Karpas-422 (cell line): ENCODE results near the gene PSMB8. TPM values are rescaled to one million over a fixed set of nuclear protein-coding genes. Genes with fewer than 3 reads are reported as not detected.
"Not testable (repeated sequence)": the region's sequence is repeated elsewhere in the genome, so short reads cannot be mapped to it uniquely, and the experiment has no call there.

Experiments used
- DNase-seq: peaks from one replicate; pipeline ENCODE4 v3.0.0-alpha.2; 2015
- H2AFZ ChIP-seq: fragments of 200-600 bp; sonication (generic); 2 replicates; pipeline ENCODE4 v1.6.1; 2014; ENCODE audit warnings: antibody characterized with exemption, low read length, mixed read lengths
- H3K27ac ChIP-seq: fragments of 200-600 bp; sonication (generic); 2 replicates; pipeline ENCODE4 v1.5.1; 2014; ENCODE audit warnings: mild to moderate bottlenecking, low read length, moderate library complexity
- H3K27me3 ChIP-seq: fragments of 200-600 bp; sonication (generic); 2 replicates; pipeline ENCODE4 v1.6.1; 2014; ENCODE audit warnings: low read length, mixed read lengths
- H3K36me3 ChIP-seq: fragments of 200-600 bp; sonication (generic); 2 replicates; pipeline ENCODE4 v1.6.1; 2014; ENCODE audit warnings: low read length, mixed read lengths; ENCODE audit not compliant: insufficient read depth
- H3K4me1 ChIP-seq: fragments of 200-600 bp; sonication (generic); 2 replicates; pipeline ENCODE4 v1.6.1; 2014; ENCODE audit warnings: mild to moderate bottlenecking, low read length, mixed read lengths
- H3K4me2 ChIP-seq: fragments of 200-600 bp; sonication (generic); 2 replicates; pipeline ENCODE4 v1.6.1; 2014; ENCODE audit warnings: low read length, low read depth, mild to moderate bottlenecking; ENCODE audit not compliant: poor library complexity, severe bottlenecking
- H3K4me3 ChIP-seq: fragments of 200-600 bp; sonication (generic); 2 replicates; pipeline ENCODE4 v1.5.1; 2014; ENCODE audit warnings: mild to moderate bottlenecking, antibody characterized with exemption, low read length, mixed read lengths
- H3K79me2 ChIP-seq: fragments of 200-600 bp; sonication (generic); 2 replicates; pipeline ENCODE4 v1.6.1; 2014; ENCODE audit warnings: mild to moderate bottlenecking, low read length, mixed read lengths
- H3K9ac ChIP-seq: fragments of 200-600 bp; sonication (generic); 2 replicates; pipeline ENCODE4 v1.6.0; 2014; ENCODE audit warnings: low read length
- H3K9me2 ChIP-seq: fragments of 200-600 bp; sonication (generic), shearing (Covaris generic); replicated peaks from 2 replicates; pipeline ENCODE4 v1.6.0; 2014; ENCODE audit warnings: mild to moderate bottlenecking, low read length, moderate library complexity; ENCODE audit not compliant: insufficient read depth
- H3K9me3 ChIP-seq: fragments of 300-700, 200-600 bp; sonication (generic); 2 replicates; pipeline ENCODE4 v1.6.1; 2014; ENCODE audit warnings: low read length, mixed read lengths
- H4K20me1 ChIP-seq: fragments of 200-600 bp; sonication (generic); 2 replicates; pipeline ENCODE4 v1.6.1; 2014; ENCODE audit warnings: mild to moderate bottlenecking, antibody characterized with exemption, low read length, low read depth; ENCODE audit not compliant: insufficient read depth
- total RNA-seq: library from RNA; depleted of rRNA; stranded (reverse); fragments of >200 nt; shearing (Covaris generic); gene quantifications from 2 replicates; pipeline ENCODE4 v1.2.3, GENCODE V29; 2014; ENCODE audit warnings: low replicate concordance

The PSMB8 gene
- total RNA-seq, 1 experiment from 2014 or later, result 212 TPM

GRCh38 chr6:32882879-32883250 is 39.0 kb upstream of the PSMB8 start:
- no peaks in the 10 kb centered on the region for H3K36me3 ChIP-seq
- no peaks in the 10 kb centered on the region for H3K9me3 ChIP-seq
- H3K9me2 ChIP-seq, result no peaks in the 10 kb centered on the region
- H2AFZ ChIP-seq, result no peak overlapping the region
- H3K27me3 ChIP-seq, result no peaks in the 10 kb centered on the region
- no peak overlapping the region for H3K4me2 ChIP-seq
- no peaks in the 10 kb centered on the region for H4K20me1 ChIP-seq
- no peaks in the 10 kb centered on the region for H3K79me2 ChIP-seq
- H3K4me1 ChIP-seq, result peaks cover 27% of the 10 kb centered on the region
- no peak for DNase-seq
- H3K9ac ChIP-seq, result no peak overlapping the region
- H3K4me3 ChIP-seq, result no peak overlapping the region
- no peak overlapping the region for H3K27ac ChIP-seq

- Histone ChIP-seq H3K4me1 (peaks cover 27% of the 10 kb centered on the region), H3K4me2 (peak overlapping the region; percentile 60)
- not testable (repeated sequence) for H3K27ac ChIP-seq, H3K79me2 ChIP-seq, H4K20me1 ChIP-seq, H3K9ac ChIP-seq, H3K36me3 ChIP-seq, H2AFZ ChIP-seq, H3K9me2 ChIP-seq, H3K4me3 ChIP-seq, H3K27me3 ChIP-seq, H3K9me3 ChIP-seq
- peak; percentile 64 for DNase-seq
These were observed 37.1 kb upstream of the PSMB8 start for GRCh38 chr6:32880962-32881361.

- no peak for DNase-seq
- Histone ChIP-seq H3K4me2 (no peak overlapping the region), H4K20me1 (no peaks in the 10 kb centered on the region), H3K9me2 (no peaks in the 10 kb centered on the region), H3K4me3 (no peak overlapping the region), H3K27me3 (no peaks in the 10 kb centered on the region), H3K27ac (no peak overlapping the region), H2AFZ (no peak overlapping the region), H3K79me2 (no peaks in the 10 kb centered on the region), H3K9ac (no peak overlapping the region), H3K36me3 (no peaks in the 10 kb centered on the region), H3K9me3 (no peaks in the 10 kb centered on the region), H3K4me1 (peaks cover 27% of the 10 kb centered on the region)
These were observed 35.8 kb upstream of the PSMB8 start for GRCh38 chr6:32879691-32880090.

GRCh38 chr6:32876603-32877002 is 32.8 kb upstream of the PSMB8 start:
- H3K27me3 ChIP-seq, result no peaks in the 10 kb centered on the region
- no peaks in the 10 kb centered on the region for H3K9me3 ChIP-seq
- no peaks in the 10 kb centered on the region for H3K9me2 ChIP-seq
- H3K4me3 ChIP-seq, result no peak overlapping the region
- no peak overlapping the region for H3K4me2 ChIP-seq
- peaks cover 16% of the 10 kb centered on the region for H3K4me1 ChIP-seq
- H3K79me2 ChIP-seq, result no peaks in the 10 kb centered on the region
- no peaks in the 10 kb centered on the region for H4K20me1 ChIP-seq
- no peak for DNase-seq
- no peaks in the 10 kb centered on the region for H3K36me3 ChIP-seq
- no peak overlapping the region for H3K27ac ChIP-seq
- H3K9ac ChIP-seq, result no peak overlapping the region
- no peak overlapping the region for H2AFZ ChIP-seq

GRCh38 chr6:32873947-32874346 is 30.1 kb upstream of the PSMB8 start:
- not testable (repeated sequence) for DNase-seq, H3K9me2 ChIP-seq, H3K9me3 ChIP-seq

GRCh38 chr6:32868257-32868788 is 24.5 kb upstream of the PSMB8 start:
- H3K9me2 ChIP-seq, result no peaks in the 10 kb centered on the region
- no peaks in the 10 kb centered on the region for H3K27me3 ChIP-seq
- H3K9ac ChIP-seq, result peak overlapping the region; percentile 69
- no peaks in the 10 kb centered on the region for H4K20me1 ChIP-seq
- H3K79me2 ChIP-seq, result no peaks in the 10 kb centered on the region
- peak overlapping the region; percentile 94 for H3K27ac ChIP-seq
- H3K4me2 ChIP-seq, result peak overlapping the region; percentile 80
- H3K9me3 ChIP-seq, result no peaks in the 10 kb centered on the region
- H2AFZ ChIP-seq, result peak overlapping the region; percentile 64; the same call in 1 of the 2 replicates
- peaks cover 32% of the 10 kb centered on the region for H3K4me1 ChIP-seq
- DNase-seq, result peak; percentile 96
- no peaks in the 10 kb centered on the region for H3K36me3 ChIP-seq
- peak overlapping the region; percentile 49 for H3K4me3 ChIP-seq

More at GRCh38 chr6:32873947-32874346, 30.1 kb upstream of the PSMB8 start:
- not testable (repeated sequence) for H3K9ac ChIP-seq, H3K79me2 ChIP-seq, H3K27ac ChIP-seq, H3K4me2 ChIP-seq, H3K36me3 ChIP-seq, H2AFZ ChIP-seq, H4K20me1 ChIP-seq, H3K27me3 ChIP-seq, H3K4me1 ChIP-seq, H3K4me3 ChIP-seq

- Histone ChIP-seq H3K4me1 (peaks cover 32% of the 10 kb centered on the region), H3K9me2 (no peaks in the 10 kb centered on the region), H4K20me1 (no peaks in the 10 kb centered on the region), H3K9me3 (no peaks in the 10 kb centered on the region), H3K4me3 (peak overlapping the region; percentile 49), H3K36me3 (no peaks in the 10 kb centered on the region), H3K27me3 (no peaks in the 10 kb centered on the region), H3K9ac (peak overlapping the region; percentile 69), H3K4me2 (peak overlapping the region; percentile 80), H2AFZ (peak overlapping the region; percentile 64), H3K27ac (peak overlapping the region; percentile 94), H3K79me2 (no peaks in the 10 kb centered on the region)
- DNase-seq, result peak; percentile 79
These were observed 23.9 kb upstream of the PSMB8 start for GRCh38 chr6:32867554-32868256.

- peak; percentile 82 for DNase-seq
- Histone ChIP-seq H3K27me3 (no peaks in the 10 kb centered on the region), H3K79me2 (no peaks in the 10 kb centered on the region), H4K20me1 (no peaks in the 10 kb centered on the region), H3K4me2 (peak overlapping the region; percentile 80), H2AFZ (peak overlapping the region; percentile 64), H3K4me1 (peaks cover 32% of the 10 kb centered on the region), H3K9me3 (no peaks in the 10 kb centered on the region), H3K9ac (peak overlapping the region; percentile 69), H3K4me3 (peak overlapping the region; percentile 49), H3K9me2 (no peaks in the 10 kb centered on the region), H3K36me3 (no peaks in the 10 kb centered on the region), H3K27ac (peak overlapping the region; percentile 94)
These were observed 23.2 kb upstream of the PSMB8 start for GRCh38 chr6:32867022-32867477.
